H1 (cell line): Measurements from ENCODE around the gene EFR3B. TPM values are rescaled to one million over a fixed set of nuclear protein-coding genes. Genes with fewer than 3 reads are reported as not detected.

Source experiments
- CTCF ChIA-PET: fragments of 300-600 bp; sonication (Branson Sonifier 250); formaldehyde crosslinking; loops from one replicate; lab custom pipeline; 2021; ENCODE audit not compliant: partially characterized antibody; lab: Charles Lee
- POLR2A ChIA-PET: fragments of 300-600 bp; sonication (Branson Sonifier 250); formaldehyde crosslinking; loops from one replicate; lab custom pipeline; 2021; ENCODE audit warnings: inconsistent platforms; ENCODE audit not compliant: partially characterized antibody; lab: Charles Lee
- DNase-seq, 2 experiments: peaks; one replicate each; pipeline versions ENCODE4 v3.0.0 to v3.0.0-alpha.2; 2010 to 2022; ENCODE audit warnings: low spot score in 2 of 2, low read depth in 1 of 2, mixed read lengths in 1 of 2
- FAIRE-seq: peaks from 2 replicates; lab custom pipeline; 2011; peaks lifted over from hg19 to GRCh38; lab: Jason Lieb, UNC
- H2AFZ ChIP-seq: 2 replicates; pipeline ENCODE4 v1.8.1; 2012; ENCODE audit warnings: low read length, inconsistent platforms
- H2AK5ac ChIP-seq: 2 replicates; pipeline ENCODE4 v1.6.1; 2013; ENCODE audit warnings: low read depth, low read length
- H2BK120ac ChIP-seq: replicated peaks from 2 replicates; pipeline ENCODE3; 2013; ENCODE audit warnings: low read depth, low read length, inconsistent platforms
- H2BK12ac ChIP-seq: 2 replicates; pipeline ENCODE4 v1.6.1; 2013; ENCODE audit warnings: low read depth, low read length
- H2BK15ac ChIP-seq: 2 replicates; pipeline ENCODE4 v1.6.1; 2013; ENCODE audit warnings: low read length
- H2BK20ac ChIP-seq: 2 replicates; pipeline ENCODE4 v1.6.1; 2013; ENCODE audit warnings: low read length
- H2BK5ac ChIP-seq: 2 replicates; pipeline ENCODE4 v1.6.1; 2013; ENCODE audit warnings: low read depth, low read length
- H3K14ac ChIP-seq: 2 replicates; pipeline ENCODE4 v1.6.1; 2013; ENCODE audit warnings: inconsistent platforms; ENCODE audit not compliant: insufficient read length
- H3K18ac ChIP-seq: 2 replicates; pipeline ENCODE4 v1.6.1; 2013; ENCODE audit warnings: low read length; ENCODE audit errors: extremely low read depth
- H3K23ac ChIP-seq: 2 replicates; pipeline ENCODE4 v1.6.1; 2013; ENCODE audit warnings: inconsistent platforms; ENCODE audit not compliant: insufficient read length
- H3K23me2 ChIP-seq: 2 replicates; pipeline ENCODE4 v1.6.1; 2013; ENCODE audit warnings: low read depth, low read length
- H3K27ac ChIP-seq: 2 replicates; pipeline ENCODE4 v1.6.1; 2011; ENCODE audit warnings: low read depth, low read length, inconsistent platforms
- H3K27me3 ChIP-seq, 4 experiments: replicated peaks in 1 of 4; 1 replicate in 1 of 4; 2 replicates in 3 of 4; pipeline versions ENCODE4 v1.6.1 to v1.8.1; 2011 to 2013; ENCODE audit warnings: low read length in 3 of 4, mild to moderate bottlenecking in 3 of 4, inconsistent platforms in 2 of 4, mixed read lengths in 2 of 4, moderate library complexity in 1 of 4; ENCODE audit not compliant: control insufficient read depth in 3 of 4, insufficient read depth in 3 of 4; ENCODE audit errors: extremely low read depth in 1 of 4
- H3K36me3 ChIP-seq, 4 experiments: 2 replicates each; pipeline versions ENCODE4 v1.6.1 to v1.8.1; 2011 to 2013; ENCODE audit warnings: mild to moderate bottlenecking in 4 of 4, low read length in 3 of 4, moderate library complexity in 2 of 4, control low read depth in 1 of 4, inconsistent platforms in 1 of 4; ENCODE audit not compliant: insufficient read depth in 4 of 4, control insufficient read depth in 2 of 4
- H3K4ac ChIP-seq: replicated peaks from 2 replicates; pipeline ENCODE3; 2013; ENCODE audit warnings: low read length, low read depth, mixed read lengths, inconsistent platforms; ENCODE audit not compliant: insufficient read length
- H3K4me1 ChIP-seq, 4 experiments: replicated peaks in 1 of 4; 1 replicate in 1 of 4; 2 replicates in 3 of 4; pipeline versions ENCODE4 v1.6.1 to v1.8.1; 2011 to 2013; ENCODE audit warnings: low read length in 3 of 4, inconsistent platforms in 2 of 4, mixed read lengths in 1 of 4; ENCODE audit not compliant: insufficient read depth in 4 of 4, control insufficient read depth in 3 of 4
- H3K4me2 ChIP-seq, 2 experiments: 2 replicates each; pipeline versions ENCODE4 v1.6.1 to v1.8.1; 2011 to 2013; ENCODE audit warnings: low read depth in 2 of 2, low read length in 2 of 2, control low read depth in 1 of 2, inconsistent platforms in 1 of 2, mild to moderate bottlenecking in 1 of 2; ENCODE audit not compliant: insufficient read depth in 1 of 2
- H3K4me3 ChIP-seq, 4 experiments: fragments of 200-600, 300-600 bp in 1 of 4; sonication (generic), shearing (Covaris generic), sonication (Bioruptor Twin) in 1 of 4; 2 replicates each; pipeline versions ENCODE4 v1.5.1 to v1.8.1; 2011 to 2016; ENCODE audit warnings: low read length in 4 of 4, low read depth in 3 of 4, control low read depth in 2 of 4, inconsistent platforms in 2 of 4, mild to moderate bottlenecking in 2 of 4, mixed read lengths in 1 of 4, moderate library complexity in 1 of 4; ENCODE audit not compliant: insufficient read depth in 2 of 4; ENCODE audit errors: extremely low read depth in 1 of 4
- H3K56ac ChIP-seq: replicated peaks from 2 replicates; pipeline ENCODE3; 2013; ENCODE audit warnings: low read depth, mild to moderate bottlenecking, mixed read lengths, low read length, inconsistent platforms; ENCODE audit not compliant: insufficient read length
- H3K79me1 ChIP-seq: 2 replicates; pipeline ENCODE4 v1.6.1; 2013; ENCODE audit warnings: low read depth, low read length, control low read depth
- H3K79me2 ChIP-seq, 2 experiments: 2 replicates each; pipeline versions ENCODE4 v1.6.1 to v1.8.1; 2012 to 2013; ENCODE audit warnings: low read length in 2 of 2, mild to moderate bottlenecking in 2 of 2, inconsistent platforms in 1 of 2; ENCODE audit not compliant: insufficient read depth in 2 of 2, control insufficient read depth in 1 of 2
- H3K9ac ChIP-seq, 4 experiments: replicated peaks in 1 of 4; 1 replicate in 1 of 4; 2 replicates in 3 of 4; pipeline versions ENCODE4 v1.6.1 to v1.8.1; 2011 to 2013; ENCODE audit warnings: low read depth in 3 of 4, low read length in 3 of 4, control low read depth in 2 of 4, mild to moderate bottlenecking in 2 of 4, moderate library complexity in 2 of 4, inconsistent platforms in 1 of 4; ENCODE audit errors: extremely low read depth in 1 of 4
- H3K9me3 ChIP-seq, 2 experiments: 2 replicates each; pipeline versions ENCODE4 v1.6.1 to v1.8.1; 2012 to 2013; ENCODE audit warnings: mild to moderate bottlenecking in 2 of 2, moderate library complexity in 2 of 2, control low read depth in 1 of 2, inconsistent platforms in 1 of 2, low read depth in 1 of 2, low read length in 1 of 2, mixed read lengths in 1 of 2; ENCODE audit not compliant: insufficient read depth in 2 of 2
- H4K20me1 ChIP-seq, 2 experiments: replicated peaks in 1 of 2; 2 replicates each; pipeline versions ENCODE3 to v1.8.1; 2011 to 2013; ENCODE audit warnings: inconsistent platforms in 2 of 2, low read length in 2 of 2, mild to moderate bottlenecking in 1 of 2; ENCODE audit not compliant: insufficient read depth in 2 of 2, control insufficient read depth in 1 of 2
- H4K5ac ChIP-seq: 2 replicates; pipeline ENCODE4 v1.6.1; 2013; ENCODE audit warnings: low read length, low read depth, mixed read lengths, inconsistent platforms; ENCODE audit not compliant: insufficient read length
- H4K8ac ChIP-seq: 2 replicates; pipeline ENCODE4 v1.8.0; 2013; ENCODE audit warnings: mild to moderate bottlenecking, moderate library complexity, low read length, inconsistent platforms; ENCODE audit not compliant: insufficient read depth; ENCODE audit errors: extremely low read depth
- H4K91ac ChIP-seq: replicated peaks from 2 replicates; pipeline ENCODE3; 2013; ENCODE audit warnings: low read length, mixed read lengths, inconsistent platforms; ENCODE audit not compliant: insufficient read length
- EP300 ChIP-seq, 2 experiments: IDR thresholded peaks; 1 replicate in 1 of 2; 2 replicates in 1 of 2; pipeline ENCODE4 v1.6.1; 2011 to 2012; ENCODE audit warnings: low read depth in 2 of 2, low read length in 2 of 2, mild to moderate bottlenecking in 2 of 2, borderline replicate concordance in 1 of 2, inconsistent platforms in 1 of 2, moderate library complexity in 1 of 2
- HDAC2 ChIP-seq, 2 experiments: fragments of 300-600 bp in 1 of 2; sonication (generic) in 1 of 2; IDR thresholded peaks; 2 replicates each; pipeline ENCODE4 v1.6.1; 2011 to 2012; ENCODE audit warnings: low read depth in 2 of 2, low read length in 2 of 2, mild to moderate bottlenecking in 2 of 2, moderate library complexity in 2 of 2, borderline replicate concordance in 1 of 2, inconsistent platforms in 1 of 2
- JUND ChIP-seq: IDR thresholded peaks from 2 replicates; pipeline ENCODE4 v1.6.1; 2011; ENCODE audit warnings: mild to moderate bottlenecking, improper control_type of control experiment, low read length
- NRF1 ChIP-seq: IDR thresholded peaks from 2 replicates; pipeline ENCODE4 v1.6.1; 2011; ENCODE audit warnings: mild to moderate bottlenecking, low read depth, low read length, improper control_type of control experiment
- POLR2A ChIP-seq, 2 experiments: IDR thresholded peaks; 1 replicate in 1 of 2; 2 replicates in 1 of 2; pipeline ENCODE4 v1.6.1; 2011; ENCODE audit warnings: low read depth in 2 of 2, low read length in 2 of 2, mild to moderate bottlenecking in 2 of 2; ENCODE audit errors: control extremely low read depth in 1 of 2
- RBBP5 ChIP-seq: IDR thresholded peaks from 2 replicates; pipeline ENCODE4 v1.7.1; 2012; ENCODE audit warnings: low read depth, mild to moderate bottlenecking, inconsistent platforms, low read length, moderate library complexity, borderline replicate concordance
- RFX5 ChIP-seq: IDR thresholded peaks from 2 replicates; pipeline ENCODE4 v1.6.1; 2011; ENCODE audit warnings: low read depth, low read length, improper control_type of control experiment, borderline replicate concordance
- RXRA ChIP-seq: IDR thresholded peaks from 2 replicates; pipeline ENCODE4 v1.6.1; 2011; ENCODE audit warnings: low read depth, mild to moderate bottlenecking, low read length, moderate library complexity; ENCODE audit not compliant: insufficient read depth
- SP2 ChIP-seq: IDR thresholded peaks from 2 replicates; pipeline ENCODE4 v1.6.1; 2012; ENCODE audit warnings: mild to moderate bottlenecking, low read length, inconsistent platforms
- SRF ChIP-seq: IDR thresholded peaks from 2 replicates; pipeline ENCODE4 v1.6.1; 2011; ENCODE audit warnings: mild to moderate bottlenecking, low read depth, low read length, moderate library complexity
- TEAD4 ChIP-seq: IDR thresholded peaks from 2 replicates; pipeline ENCODE4 v1.6.1; 2012; ENCODE audit warnings: low read depth, low read length, inconsistent platforms, mixed read lengths
- ZNF274 ChIP-seq: IDR thresholded peaks from 2 replicates; pipeline ENCODE4 v1.7.0; 2012; ENCODE audit warnings: low read length, borderline replicate concordance; ENCODE audit errors: extremely low read depth
- WGBS, 2 experiments: shearing (Covaris generic) in 1 of 2; methylation state at CpG; one replicate each; pipeline versions ENCODE4 v1.1.6 to v1.1.7; 2013 to 2015; ENCODE audit warnings: low lambda C conversion rate in 2 of 2, mixed read lengths in 2 of 2, inconsistent platforms in 1 of 2, low coverage in 1 of 2, missing lambda C conversion rate in 1 of 2; ENCODE audit not compliant: insufficient replicate concordance in 2 of 2, insufficient coverage in 1 of 2, insufficient read length in 1 of 2; ENCODE audit errors: extremely low coverage in 1 of 2, missing lambda C conversion rate in 1 of 2; 5-methylcytosine and 5-hydroxymethylcytosine counted together
- polyA plus RNA-seq, 7 experiments: library from polyadenylated mRNA; depleted of rRNA in 3 of 7; stranded (reverse) in 5 of 7; unstranded in 2 of 7; fragments of >200 nt in 5 of 7; fragments of 200-250 nt in 2 of 7; gene quantifications; 1 replicate in 5 of 7; 2 replicates in 1 of 7; 4 replicates in 1 of 7; pipeline versions ENCODE4 v1.2.1 to v1.2.3, GENCODE V29; 2011 to 2013; ENCODE audit warnings: missing spikeins in 2 of 7, mixed read lengths in 2 of 7
- total RNA-seq: library from RNA; stranded (reverse); fragmentation: NEBNext Ultra II Directional; extraction: Animal tissue kit (Norgen Biotek cat#: 25700); gene quantifications from 2 replicates; pipeline ENCODE4 v1.2.1, GENCODE V29; 2021
- TF ChIP-seq, protein P1 (sequence below): IDR thresholded peaks from 2 replicates; pipeline ENCODE4 v1.6.1; 2012; ENCODE audit warnings: low read length, inconsistent platforms

Gene EFR3B
- total and polyA plus RNA-seq, 2 of the 8 experiments (the other 6 are each of a cell fraction or from before 2014, with no cell fraction given) = 3.4 to 9.6 TPM

GRCh38 chr2:25029183-25029554, 12.7 kb upstream of the EFR3B start:
- Histone ChIP-seq H2BK12ac (no peak overlapping the region), H4K8ac (no peak overlapping the region), H3K9ac (no peak overlapping the region), H2BK5ac (no peak overlapping the region), H2BK20ac (no peak overlapping the region), H3K56ac (no peak overlapping the region), H3K4me2 (no peak overlapping the region), H3K79me1 (no peaks in the 10 kb centered on the region), H3K36me3 (no peaks in the 10 kb centered on the region), H3K4me1 (no peaks in the 10 kb centered on the region), H3K18ac (no peak overlapping the region), H3K79me2 (no peaks in the 10 kb centered on the region), H3K27ac (no peak overlapping the region), H2BK15ac (no peak overlapping the region), H3K27me3 (no peaks in the 10 kb centered on the region), H2AFZ (no peak overlapping the region), H2BK120ac (no peak overlapping the region), H4K5ac (no peak overlapping the region), H4K20me1 (no peaks in the 10 kb centered on the region), H3K4me3 (no peak overlapping the region), H4K91ac (no peak overlapping the region), H3K4ac (no peak overlapping the region), H3K23ac (no peak overlapping the region), H3K14ac (no peak overlapping the region), H3K23me2 (0 out of 2 replicates have a peak, but pooled peaks cover 2% of the 10 kb centered on the region), H3K9me3 (no peaks in the 10 kb centered on the region), H2AK5ac (no peak overlapping the region)
- ChIA-PET POLR2A (no interaction called here), CTCF (no interaction called here)
- DNase-seq (no peak), FAIRE-seq (no peak)
- WGBS, 2 experiments = 70% methylated on average over 4 of the region's 4 CpGs; no CpG with 5 or more reads in 1 of the 2 experiments
- TF ChIP-seq RXRA = no peak
- no peak for TF ChIP-seq RFX5
- TF ChIP-seq, protein P1, sequence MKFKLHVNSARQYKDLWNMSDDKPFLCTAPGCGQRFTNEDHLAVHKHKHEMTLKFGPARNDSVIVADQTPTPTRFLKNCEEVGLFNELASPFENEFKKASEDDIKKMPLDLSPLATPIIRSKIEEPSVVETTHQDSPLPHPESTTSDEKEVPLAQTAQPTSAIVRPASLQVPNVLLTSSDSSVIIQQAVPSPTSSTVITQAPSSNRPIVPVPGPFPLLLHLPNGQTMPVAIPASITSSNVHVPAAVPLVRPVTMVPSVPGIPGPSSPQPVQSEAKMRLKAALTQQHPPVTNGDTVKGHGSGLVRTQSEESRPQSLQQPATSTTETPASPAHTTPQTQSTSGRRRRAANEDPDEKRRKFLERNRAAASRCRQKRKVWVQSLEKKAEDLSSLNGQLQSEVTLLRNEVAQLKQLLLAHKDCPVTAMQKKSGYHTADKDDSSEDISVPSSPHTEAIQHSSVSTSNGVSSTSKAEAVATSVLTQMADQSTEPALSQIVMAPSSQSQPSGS = no peak
- no peak for TF ChIP-seq RBBP5
- TF ChIP-seq ZNF274 = no peak
- no peak for TF ChIP-seq POLR2A (IDR thresholded peaks at IDR 0.05; ENCODE audit: control extremely low read depth in 1 of 2, low read depth in 2 of 2, low read length in 2 of 2)
- TF ChIP-seq TEAD4 = no peak
- no peak for TF ChIP-seq NRF1
- TF ChIP-seq EP300 (IDR thresholded peaks at IDR 0.05; ENCODE audit: borderline replicate concordance in 1 of 2, low read depth in 2 of 2, low read length in 2 of 2) = no peak
- no peak for TF ChIP-seq HDAC2 (IDR thresholded peaks at IDR 0.05; ENCODE audit: borderline replicate concordance in 1 of 2, low read depth in 2 of 2, low read length in 2 of 2)
- no peak for TF ChIP-seq JUND
- no peak for TF ChIP-seq SP2
- no peak for TF ChIP-seq SRF
